IMR-90 (cell line): ENCODE measurements around the gene ARHGAP12. TPM values are rescaled to one million over a fixed set of nuclear protein-coding genes. Genes with fewer than 3 reads are reported as not detected.

Source experiments
- ATAC-seq: fragments of 200-7000 bp; cut with Tn5 transposase; 2 replicates; pipeline ENCODE4 v1.9.1; 2020; ENCODE audit warnings: low read depth, mild to moderate bottlenecking, moderate library complexity
- BruUV-seq: library from RNA; stranded (reverse); fragments of 400-500 nt; replicated peaks from 2 replicates; lab custom pipeline; 2021; lab: Mats Ljungman, UMichigan
- CTCF ChIA-PET: fragments of 300-600 bp; formaldehyde crosslinking; extraction: SDS; loops from one replicate; lab custom pipeline; 2021; ENCODE audit warnings: antibody characterized with exemption; lab: Yijun Ruan, JAX
- POLR2A ChIA-PET: fragments of 300-600 bp; sonication (Branson Sonifier 250); formaldehyde crosslinking; loops from one replicate; lab custom pipeline; 2022; ENCODE audit warnings: antibody characterized with exemption; ENCODE audit not compliant: unreplicated experiment; lab: Charles Lee
- DNase-seq: peaks from one replicate; pipeline ENCODE4 v3.0.0; 2013
- H2AFZ ChIP-seq: replicated peaks from 2 replicates; pipeline ENCODE3; 2013; ENCODE audit warnings: low read length, mild to moderate bottlenecking; ENCODE audit not compliant: poor library complexity
- H2AK5ac ChIP-seq: 2 replicates; pipeline ENCODE4 v1.6.1; 2013; ENCODE audit warnings: low read depth, low read length, inconsistent platforms
- H2AK9ac ChIP-seq: replicated peaks from 2 replicates; pipeline ENCODE3; 2013; ENCODE audit warnings: mild to moderate bottlenecking, low read depth, low read length, moderate library complexity; ENCODE audit not compliant: poor library complexity
- H2BK120ac ChIP-seq: 2 replicates; pipeline ENCODE4 v1.6.1; 2013; ENCODE audit warnings: low read depth, low read length, inconsistent platforms
- H2BK15ac ChIP-seq: 3 replicates; pipeline ENCODE4 v1.6.1; 2013; ENCODE audit warnings: low read depth, low read length, inconsistent platforms
- H2BK20ac ChIP-seq: 2 replicates; pipeline ENCODE4 v1.6.1; 2013; ENCODE audit warnings: low read depth, mild to moderate bottlenecking, inconsistent platforms, low read length, moderate library complexity
- H2BK5ac ChIP-seq: 2 replicates; pipeline ENCODE4 v1.6.1; 2013; ENCODE audit warnings: mild to moderate bottlenecking, low read depth, low read length, inconsistent platforms; ENCODE audit not compliant: poor library complexity, severe bottlenecking
- H3K14ac ChIP-seq: replicated peaks from 2 replicates; pipeline ENCODE4 v1.6.1; 2013; ENCODE audit warnings: low read depth, low read length, inconsistent platforms
- H3K18ac ChIP-seq: 2 replicates; pipeline ENCODE4 v1.6.1; 2013; ENCODE audit warnings: low read depth, low read length, control low read depth
- H3K23ac ChIP-seq: 2 replicates; pipeline ENCODE4 v1.6.1; 2013; ENCODE audit warnings: low read depth, low read length, inconsistent platforms
- H3K27ac ChIP-seq: 2 replicates; pipeline ENCODE4 v1.5.1; 2013; ENCODE audit warnings: mild to moderate bottlenecking, control low read depth, low read length; ENCODE audit not compliant: insufficient read depth
- H3K27me3 ChIP-seq: 2 replicates; pipeline ENCODE4 v1.6.1; 2013; ENCODE audit warnings: low read length; ENCODE audit not compliant: control insufficient read depth, insufficient read depth
- H3K36me3 ChIP-seq: 2 replicates; pipeline ENCODE4 v1.6.1; 2013; ENCODE audit warnings: low read length, mixed read lengths; ENCODE audit not compliant: control insufficient read depth, insufficient read depth
- H3K4ac ChIP-seq: 2 replicates; pipeline ENCODE4 v1.6.1; 2013; ENCODE audit warnings: low read depth, low read length, inconsistent platforms
- H3K4me1 ChIP-seq: 2 replicates; pipeline ENCODE4 v1.6.1; 2013; ENCODE audit warnings: low read length, mixed read lengths; ENCODE audit not compliant: control insufficient read depth, insufficient read depth
- H3K4me2 ChIP-seq: 2 replicates; pipeline ENCODE4 v1.6.1; 2013; ENCODE audit warnings: low read depth, mild to moderate bottlenecking, control low read depth, low read length, moderate library complexity
- H3K4me3 ChIP-seq: 2 replicates; pipeline ENCODE4 v1.5.1; 2013; ENCODE audit warnings: low read depth, mild to moderate bottlenecking, control low read depth, low read length, moderate library complexity; ENCODE audit not compliant: insufficient read depth
- H3K56ac ChIP-seq: 2 replicates; pipeline ENCODE4 v1.6.1; 2013; ENCODE audit warnings: low read length, inconsistent platforms; ENCODE audit not compliant: insufficient read depth; ENCODE audit errors: extremely low read depth
- H3K79me1 ChIP-seq, 2 experiments: 2 replicates each; pipeline ENCODE4 v1.6.1; 2013; ENCODE audit warnings: low read length in 2 of 2, inconsistent platforms in 1 of 2, low read depth in 1 of 2
- H3K9ac ChIP-seq: 2 replicates; pipeline ENCODE4 v1.6.1; 2013; ENCODE audit warnings: low read depth, low read length, control low read depth
- H3K9me1 ChIP-seq: 2 replicates; pipeline ENCODE4 v1.6.1; 2013; ENCODE audit warnings: low read length, inconsistent platforms; ENCODE audit not compliant: insufficient read depth
- H3K9me3 ChIP-seq: 2 replicates; pipeline ENCODE4 v1.6.1; 2013; ENCODE audit warnings: low read length; ENCODE audit not compliant: control insufficient read depth, insufficient read depth
- H4K20me1 ChIP-seq: 2 replicates; pipeline ENCODE4 v1.6.1; 2013; ENCODE audit warnings: low read length, inconsistent platforms; ENCODE audit not compliant: insufficient read depth
- H4K5ac ChIP-seq: 2 replicates; pipeline ENCODE4 v1.6.1; 2013; ENCODE audit warnings: mild to moderate bottlenecking, low read depth, low read length, control low read depth
- H4K8ac ChIP-seq, 2 experiments: 2 replicates each; pipeline ENCODE4 v1.6.1; 2013; ENCODE audit warnings: low read depth in 2 of 2, low read length in 2 of 2, control low read depth in 1 of 2, inconsistent platforms in 1 of 2
- H4K91ac ChIP-seq: 2 replicates; pipeline ENCODE4 v1.6.1; 2013; ENCODE audit warnings: low read depth, low read length, inconsistent platforms; ENCODE audit not compliant: insufficient read depth
- MAZ ChIP-seq: IDR thresholded peaks from 2 replicates; pipeline ENCODE4 v1.6.1; 2012; ENCODE audit warnings: low read depth, mild to moderate bottlenecking, low read length, improper control_type of control experiment, moderate library complexity, borderline replicate concordance
- WGBS, 2 experiments: methylation state at CpG; one replicate each; pipeline versions ENCODE4 v1.1.5 to v1.1.7; 2013; ENCODE audit warnings: missing lambda C conversion rate in 2 of 2; ENCODE audit not compliant: insufficient read length in 1 of 2; ENCODE audit errors: extremely low coverage in 2 of 2; 5-methylcytosine and 5-hydroxymethylcytosine counted together
- dilution Hi-C: fragments of 300-500 bp; cut with HindIII; formaldehyde crosslinking; loops from one replicate; pipeline ENCODE4 v1.14.3; 2018; ENCODE audit warnings: low sequenced_read_pairs; ENCODE audit not compliant: unreplicated experiment
- in situ Hi-C: fragments of 300-500 bp; cut with MboI; formaldehyde crosslinking; loops from 3 replicates; pipeline ENCODE4 v1.14.3; 2019; ENCODE audit warnings: low sequenced_read_pairs, inconsistent platforms, mixed read lengths
- intact Hi-C: fragments of 100-400 bp; cut with micrococcal nuclease; formaldehyde crosslinking; loops from 2 replicates; pipeline ENCODE4 v1.10.0; 2022
- polyA plus RNA-seq, 3 experiments: library from polyadenylated mRNA; depleted of rRNA; stranded (reverse); fragments of >200 nt; gene quantifications; 2 replicates each; pipeline ENCODE4 v1.2.3, GENCODE V29; 2012; ENCODE audit warnings: low replicate concordance in 1 of 3
- total RNA-seq: library from RNA; depleted of rRNA; stranded (reverse); fragments of >200 nt; gene quantifications from 2 replicates; pipeline ENCODE4 v1.2.3, GENCODE V29; 2012

ARHGAP12 gene
- total and polyA plus RNA-seq, 2 of the 4 experiments (the other 2 are of a cell fraction), result 9.0 to 28.5 TPM

GRCh38 chr10:31937371-31937770, 8.7 kb upstream of the ARHGAP12 start:
- no peak overlapping the region for H2BK5ac ChIP-seq

More at GRCh38 chr10:31937371-31937770, 8.7 kb upstream of the ARHGAP12 start:
- H3K27ac ChIP-seq, result no peak overlapping the region
- H3K27me3 ChIP-seq, result no peaks in the 10 kb centered on the region
- H2AK5ac ChIP-seq, result no peak overlapping the region
- H4K91ac ChIP-seq, result no peak overlapping the region
- intact Hi-C loops (no loop called here), in situ Hi-C loops (no loop called here), dilution Hi-C loops (no loop called here)
- no peak overlapping the region for H3K4me2 ChIP-seq
- no peak overlapping the region for H4K5ac ChIP-seq
- peak overlapping the region; percentile 20; the same call in 1 of the 2 replicates for H3K4ac ChIP-seq
- POLR2A ChIA-PET, result no interaction called here
- H3K9ac ChIP-seq, result no peak overlapping the region
- no TSS peak for BruUV-seq
- no peak overlapping the region for H4K8ac ChIP-seq
- no peak overlapping the region for H2AK9ac ChIP-seq
- 97% methylated on average over 5 of the region's 9 CpGs; no CpG with 5 or more reads in 1 of the 2 experiments for WGBS, 2 experiments
- ATAC-seq (no peak), DNase-seq (no peak)
- H2BK15ac ChIP-seq, result peak overlapping the region; percentile 59; the same call in 1 of the 3 replicates
- H3K14ac ChIP-seq, result no peak overlapping the region
- H2BK120ac ChIP-seq, result peak overlapping the region; percentile 36; the same call in 1 of the 2 replicates
- H3K9me3 ChIP-seq, result no peaks in the 10 kb centered on the region
- H3K18ac ChIP-seq, result no peak overlapping the region
- H4K20me1 ChIP-seq, result no peaks in the 10 kb centered on the region
- peaks cover 5% of the 10 kb centered on the region; the same call in 1 of the 2 replicates for H3K4me1 ChIP-seq
- H3K56ac ChIP-seq, result no peak overlapping the region
- CTCF ChIA-PET, result interaction anchor here (1.1 kb wide), 1 partner anchor 75 kb away, joined by 3 read pairs; no protein-coding TSS in a partner anchor
- no peak overlapping the region for H3K23ac ChIP-seq
- no peak for TF ChIP-seq MAZ
- H2BK20ac ChIP-seq, result peak overlapping the region; percentile 10; the same call in 1 of the 2 replicates
- H3K79me1 ChIP-seq, result no peaks in the 10 kb centered on the region
- H3K9me1 ChIP-seq, result peaks cover 3% of the 10 kb centered on the region; the same call in 1 of the 2 replicates
- H3K4me3 ChIP-seq, result no peak overlapping the region
- peak overlapping the region; percentile 44 for H2AFZ ChIP-seq
- no peaks in the 10 kb centered on the region for H3K36me3 ChIP-seq
